ENCODE results near the gene C16orf74.

- TF ChIP-seq EZH2 (IDR thresholded peaks at IDR 0.05) = no peak
- no peak for TF ChIP-seq POLR2AphosphoS5 (IDR thresholded peaks at IDR 0.05; ENCODE audit: borderline replicate concordance, low read depth, low read length)
- TF ChIP-seq FOXP2 (optimal IDR thresholded peaks at IDR 0.05; ENCODE audit: control extremely low read depth, extremely low read length, insufficient read depth) = no peak
These were observed 6.5 kb upstream of the C16orf74 start for GRCh38 chr16:85757341-85757822.

All from SK-N-MC (cell line).